ENCODE results near the gene DDB1.
"Not testable (repeated sequence)": the region's sequence is repeated elsewhere in the genome, so short reads cannot be mapped to it uniquely, and the experiment has no call there.

Gene DDB1

DNA sequence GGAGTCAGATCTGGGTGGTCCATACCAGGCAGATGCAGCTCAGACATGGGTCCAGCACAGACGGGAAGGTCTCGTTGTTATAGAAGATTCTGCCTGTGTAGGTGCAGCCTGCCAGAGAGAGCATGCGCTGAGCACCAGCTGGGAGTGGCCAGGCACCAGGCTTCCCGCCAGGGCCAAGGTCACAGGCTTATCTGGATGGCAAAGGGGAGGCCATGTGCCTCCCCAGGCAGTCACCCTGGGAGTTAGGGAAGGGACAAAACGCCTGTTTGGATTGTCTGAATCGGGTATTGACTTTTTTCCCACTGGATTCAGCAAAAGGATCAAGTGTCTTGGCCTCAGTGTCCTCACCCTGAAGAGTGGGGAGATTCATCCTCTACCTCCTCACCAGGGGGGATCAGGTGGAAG lies 65.5 kb downstream of the DDB1 start:
- no peak for DNase-seq (ENCODE audit: low read depth)

DNA sequence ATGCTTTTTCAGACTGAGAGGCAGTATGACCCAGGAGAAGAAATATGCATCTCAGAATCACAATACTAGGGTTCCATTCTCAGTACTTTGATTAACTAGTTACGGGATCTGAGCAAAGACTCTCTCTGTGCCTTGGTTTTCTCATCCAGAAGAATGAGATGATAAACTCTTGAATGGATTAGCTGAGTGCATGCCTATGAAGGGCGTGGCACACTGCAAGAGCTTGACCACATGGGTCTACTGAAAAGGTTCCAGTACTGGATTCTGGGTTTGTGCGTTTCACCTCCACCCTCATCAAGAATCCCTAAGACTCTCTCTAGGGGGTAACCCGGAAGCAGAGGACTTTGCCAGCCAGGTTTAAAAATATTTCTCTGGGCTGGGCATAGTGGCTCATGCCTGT lies 66.3 kb downstream of the DDB1 start:
- DNase-seq (ENCODE audit: low read depth) = peak; percentile 9

DNA sequence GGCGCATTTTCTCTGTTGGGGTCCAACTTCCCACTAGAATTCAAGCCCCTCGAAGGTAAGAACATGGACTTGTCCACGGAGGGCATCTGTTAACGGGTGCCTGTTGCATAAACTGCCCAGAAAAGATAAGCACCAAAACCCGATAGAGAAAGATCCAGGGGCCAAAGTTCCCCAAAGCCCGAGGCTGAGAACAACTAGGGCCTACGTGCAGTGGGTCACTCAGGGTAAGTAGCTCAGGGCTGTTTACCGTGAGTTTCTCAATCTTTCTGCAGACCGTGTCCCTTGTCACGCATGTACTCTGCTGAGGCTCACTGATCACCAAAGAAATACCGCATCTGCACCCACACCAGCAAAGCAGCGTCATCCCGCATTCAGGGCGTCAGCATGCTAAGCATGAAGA lies 67.5 kb downstream of the DDB1 start:
- no peak for DNase-seq (ENCODE audit: low read depth)

DNA sequence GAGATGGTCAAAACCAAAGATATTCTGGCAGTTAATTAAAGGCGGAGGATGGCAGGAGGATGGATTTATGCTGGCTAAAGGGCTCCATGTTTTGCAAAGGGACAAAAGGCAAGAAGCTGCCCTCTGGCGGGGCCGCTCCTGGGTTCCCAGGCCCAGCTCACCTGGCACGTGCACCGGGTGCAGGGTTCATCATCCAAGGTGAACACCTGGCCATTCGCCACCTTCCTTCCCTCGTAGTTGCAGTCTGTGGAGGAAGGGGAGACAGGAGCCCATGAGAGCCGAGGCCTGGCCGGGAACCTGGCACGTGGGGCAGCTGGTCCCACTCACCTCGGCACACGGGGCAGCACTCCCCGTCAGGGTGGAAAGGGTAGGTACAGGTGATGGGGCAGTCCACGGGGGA lies 68.1 kb downstream of the DDB1 start:
- no peak for DNase-seq (ENCODE audit: low read depth)

DNA sequence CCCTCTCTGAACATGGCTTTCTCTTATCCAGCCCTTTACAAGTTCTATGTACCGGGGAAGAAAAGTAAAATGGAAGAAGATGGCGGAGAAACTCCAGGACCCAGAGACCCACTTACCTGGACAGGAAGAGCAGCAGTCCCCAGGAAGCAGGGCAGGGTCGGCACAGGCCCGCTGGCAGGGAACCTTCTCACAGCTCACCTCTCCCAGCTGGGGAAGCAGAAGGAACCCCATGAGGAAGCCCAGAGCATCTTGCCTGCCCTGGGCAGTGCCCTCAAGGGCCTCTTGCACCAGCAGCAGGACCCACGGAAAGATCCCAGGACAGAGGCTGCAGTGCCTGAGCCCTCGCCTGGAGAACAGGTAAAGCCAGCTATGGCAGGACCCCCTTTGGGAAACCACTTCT lies 68.5 kb downstream of the DDB1 start:
- DNase-seq (ENCODE audit: low read depth) = no peak

DNA sequence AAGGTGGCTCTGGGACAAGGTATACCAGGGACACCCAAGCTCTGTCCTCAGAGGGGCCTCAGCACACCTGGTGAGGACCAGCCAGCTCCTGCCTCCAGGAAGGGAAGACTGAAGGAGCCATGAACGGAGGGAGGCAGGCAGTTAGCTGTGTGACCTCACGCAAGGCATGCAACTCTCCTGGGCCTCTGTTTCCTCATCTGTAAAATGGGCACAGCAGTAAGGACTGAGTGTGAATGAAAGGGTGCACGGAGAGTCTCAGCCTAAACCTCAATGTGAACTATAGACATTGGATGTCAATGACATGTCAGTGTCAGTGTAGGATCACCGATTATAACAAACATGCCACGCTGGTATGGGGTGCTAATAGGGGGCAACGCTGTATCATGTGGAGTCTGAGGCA lies 73.5 kb downstream of the DDB1 start:
- DNase-seq (ENCODE audit: low read depth) = no peak

DNA sequence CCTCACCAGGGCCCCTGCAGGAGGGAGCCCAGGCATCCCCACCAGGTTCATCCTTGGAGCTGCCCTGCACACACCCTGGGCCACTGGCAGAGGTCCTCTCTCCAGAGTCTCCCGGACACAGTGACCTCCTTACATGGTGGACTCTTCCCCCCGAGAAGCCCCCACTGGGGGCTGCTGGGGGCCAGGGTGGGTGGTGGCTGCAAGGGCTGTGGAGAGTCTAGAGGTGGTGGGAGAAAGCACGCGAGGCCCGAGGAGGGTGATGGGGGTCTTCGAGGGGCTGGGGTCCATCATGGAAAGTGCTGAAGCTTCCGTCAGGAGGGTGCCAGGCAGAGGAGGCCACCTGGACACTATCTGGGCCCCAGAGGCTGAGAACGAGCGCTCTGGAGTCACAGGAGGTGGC lies 74.4 kb downstream of the DDB1 start:
- DNase-seq (ENCODE audit: low read depth) = no peak

DNA sequence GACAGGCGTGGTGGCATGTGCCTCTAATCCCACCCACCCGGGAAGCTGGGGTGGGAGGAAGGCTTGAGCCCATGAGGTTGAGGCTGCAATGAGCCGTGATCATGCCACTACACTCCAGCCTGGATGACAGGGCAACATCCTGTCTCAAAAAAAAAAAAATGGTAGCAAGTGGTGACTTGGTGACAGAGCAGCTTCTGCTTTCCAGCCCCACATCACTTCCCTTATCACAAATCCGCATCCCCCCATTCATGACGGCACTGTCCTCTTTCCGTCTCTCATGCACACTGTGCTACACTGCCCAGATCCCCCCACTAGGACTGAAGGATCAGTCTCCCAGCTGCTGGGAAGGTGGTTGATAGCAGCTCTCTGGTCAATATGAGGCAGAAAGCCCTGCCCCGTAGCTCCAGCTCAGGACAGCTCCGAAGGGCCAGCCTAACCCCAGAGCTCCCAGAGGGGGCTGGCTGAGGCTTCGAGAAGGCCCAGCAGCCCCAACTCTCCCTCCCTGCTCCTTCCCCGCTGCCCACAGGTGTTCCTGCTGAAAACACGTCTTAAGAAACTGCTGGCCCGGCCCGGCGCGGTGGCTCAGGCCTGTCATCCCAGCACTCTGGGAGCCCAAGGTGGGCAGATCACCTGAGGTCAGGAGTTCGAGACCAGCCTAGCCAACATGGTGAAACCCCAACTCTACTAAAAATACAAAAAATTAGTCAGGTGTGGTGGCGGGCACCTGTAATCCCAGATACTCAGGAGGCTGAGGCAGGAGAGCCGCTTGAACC lies 76.0 kb downstream of the DDB1 start:
- no peak for DNase-seq (ENCODE audit: low read depth)

DNA sequence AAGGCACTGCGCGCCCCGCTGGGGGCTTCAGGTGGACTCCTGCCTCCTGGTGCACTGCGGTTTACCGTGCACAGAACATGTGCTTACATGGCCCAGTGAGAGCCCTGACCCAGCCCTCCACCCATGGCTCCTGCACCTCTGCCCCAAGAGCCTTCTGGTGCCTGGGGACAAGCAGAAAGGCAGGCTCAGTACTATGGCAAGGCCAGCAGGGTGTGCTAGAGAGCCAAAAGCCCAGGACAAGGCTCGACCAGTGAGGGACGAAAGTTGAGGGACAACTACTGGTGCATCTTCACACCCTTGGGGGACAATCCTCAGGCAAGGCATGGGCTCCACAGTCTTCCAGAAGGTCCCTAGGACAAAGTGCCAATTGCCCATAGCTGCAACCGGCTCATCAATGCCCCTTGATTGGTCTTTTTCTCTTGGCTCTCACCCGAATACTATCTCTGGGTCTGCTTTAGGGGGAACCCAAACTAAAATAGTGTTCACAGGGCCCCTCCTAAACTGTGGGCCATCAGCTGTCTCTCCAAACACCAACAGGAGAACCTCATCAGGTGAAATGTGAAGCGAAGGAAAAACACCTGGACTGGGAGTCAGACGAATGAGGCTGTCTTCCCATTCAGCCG lies 78.4 kb downstream of the DDB1 start:
- DNase-seq (ENCODE audit: low read depth) = peak; percentile 5

DNA sequence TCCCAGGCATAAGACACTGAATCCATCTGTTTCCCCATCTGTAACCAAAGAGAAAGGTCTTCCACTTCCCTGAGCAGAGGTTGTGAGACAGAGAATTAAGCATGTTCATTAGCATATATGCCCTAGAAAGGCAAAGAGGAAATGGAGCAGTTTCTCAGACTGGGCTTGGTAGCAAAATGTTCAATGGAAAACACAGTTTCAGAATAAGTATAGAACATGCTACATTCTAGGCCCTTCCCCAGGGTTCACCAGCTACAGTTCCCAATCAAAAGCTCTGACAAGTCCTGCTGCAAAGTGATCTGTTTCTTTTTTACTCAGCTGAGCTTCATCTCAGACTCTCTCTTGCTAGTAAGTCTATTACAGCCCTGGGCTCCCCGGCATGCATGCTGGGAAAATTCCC lies 80.6 kb downstream of the DDB1 start:
- DNase-seq (ENCODE audit: low read depth) = not testable (repeated sequence)

DNA sequence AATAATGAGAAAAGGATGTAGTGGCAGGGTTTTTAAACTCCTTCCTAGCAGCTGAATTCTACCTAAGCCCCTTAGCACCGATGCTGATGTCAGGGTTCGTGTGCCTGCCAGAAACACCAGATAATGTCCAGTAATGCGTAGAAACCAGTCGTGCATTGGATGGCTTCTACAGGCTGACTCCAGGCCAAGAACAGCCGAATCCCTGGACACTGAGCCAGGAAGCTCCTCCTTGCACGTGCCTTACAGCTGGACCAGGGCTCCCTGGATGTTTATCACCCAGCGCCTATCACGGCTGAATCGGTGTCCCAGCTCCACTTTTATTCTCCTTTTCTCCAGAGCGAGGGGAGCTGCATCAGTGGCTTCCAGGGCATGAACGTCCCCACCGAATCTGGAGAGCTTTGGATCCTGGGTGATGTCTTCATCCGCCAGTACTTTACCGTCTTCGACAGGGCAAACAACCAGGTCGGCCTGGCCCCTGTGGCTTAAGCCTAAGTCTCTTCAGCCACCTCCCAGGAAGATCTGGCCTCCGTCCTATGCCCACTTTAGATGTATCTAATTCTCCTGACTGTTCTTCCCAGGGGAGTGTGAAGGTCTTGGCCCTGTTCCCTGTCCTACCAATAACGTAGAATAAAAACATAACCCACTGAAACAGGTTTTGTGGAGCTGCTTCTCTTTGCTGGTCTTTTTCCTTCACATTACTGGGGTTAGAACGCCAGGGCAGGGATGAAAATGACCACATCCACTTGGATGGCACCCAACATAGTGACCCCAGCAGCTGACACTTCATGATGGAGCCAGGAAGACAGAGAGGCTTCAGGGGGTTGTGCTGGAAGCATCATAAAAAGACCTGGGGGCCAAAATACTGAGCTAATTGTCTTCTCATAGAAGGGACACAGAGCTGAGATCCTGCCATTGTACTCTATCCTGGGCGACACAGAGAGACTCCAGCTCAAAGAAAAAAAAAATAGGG lies 81.8 kb downstream of the DDB1 start:
- not testable (repeated sequence) for DNase-seq (ENCODE audit: low read depth)

All from GM04503 (cell line).